Neural cell (in vitro differentiated cells): ENCODE results near the gene CIC.

Source experiments
- CTCF ChIP-seq: fragments of 450-650 bp; IDR thresholded peaks from 2 replicates; pipeline ENCODE4 v1.5.1; 2014; ENCODE audit warnings: antibody characterized with exemption, mild to moderate bottlenecking, moderate library complexity; ENCODE audit not compliant: poor library complexity, severe bottlenecking
- EP300 ChIP-seq: fragments of 450-650 bp; conservative IDR thresholded peaks from 2 replicates; pipeline ENCODE4 v1.6.1; 2014; ENCODE audit warnings: antibody characterized with exemption, mild to moderate bottlenecking, moderate library complexity; ENCODE audit not compliant: poor library complexity, severe bottlenecking
- POLR2AphosphoS5 ChIP-seq: IDR thresholded peaks from 2 replicates; pipeline ENCODE4 v1.6.1; 2012
- RAD21 ChIP-seq: fragments of 450-650 bp; conservative IDR thresholded peaks from 2 replicates; pipeline ENCODE4 v1.6.1; 2014; ENCODE audit warnings: antibody characterized with exemption, mild to moderate bottlenecking, moderate library complexity

GRCh38 chr19:42279155-42279901 lies 10.3 kb downstream of the CIC start:
- TF ChIP-seq CTCF: no peak
- TF ChIP-seq RAD21: no peak
- TF ChIP-seq EP300: no peak
- no peak for TF ChIP-seq POLR2AphosphoS5
